SHP77 treated with DMSO at 0.1 percent for 48 hours (cell line): Measurements from ENCODE around the gene CASP2.

Experiments used
- DNase-seq: peaks from one replicate; lab custom pipeline; 2025; lab: John Stamatoyannopoulos, UW

The CASP2 gene

GRCh38 chr7:143334244-143334643 is 46.1 kb downstream of the CASP2 start:
- DNase-seq: no peak

- no peak for DNase-seq
Measured at GRCh38 chr7:143337216-143337615, 49.1 kb downstream of the CASP2 start.

- no peak for DNase-seq
Measured at GRCh38 chr7:143341842-143342241, 53.7 kb downstream of the CASP2 start.

- DNase-seq: no peak
Measured at GRCh38 chr7:143343596-143343995, 55.4 kb downstream of the CASP2 start.

- DNase-seq: no peak
Measured at GRCh38 chr7:143345428-143345900, 57.3 kb downstream of the CASP2 start.

- no peak for DNase-seq
Measured at GRCh38 chr7:143346018-143346417, 57.9 kb downstream of the CASP2 start.

GRCh38 chr7:143347950-143348349 is 59.8 kb downstream of the CASP2 start:
- no peak for DNase-seq

GRCh38 chr7:143351060-143351459 is 62.9 kb downstream of the CASP2 start:
- no peak for DNase-seq

GRCh38 chr7:143351574-143351973 is 63.4 kb downstream of the CASP2 start:
- DNase-seq: no peak

GRCh38 chr7:143352531-143353002 is 64.4 kb downstream of the CASP2 start:
- DNase-seq: no peak

- no peak for DNase-seq
Measured at GRCh38 chr7:143354376-143354775, 66.2 kb downstream of the CASP2 start.

- DNase-seq: no peak
Measured at GRCh38 chr7:143354965-143355364, 66.8 kb downstream of the CASP2 start.

- DNase-seq: no peak
Measured at GRCh38 chr7:143355450-143356385, 67.6 kb downstream of the CASP2 start.

GRCh38 chr7:143356414-143357050 is 68.4 kb downstream of the CASP2 start:
- no peak for DNase-seq
